ENCODE measurements around the gene SPATA17.

Gene SPATA17

DNA sequence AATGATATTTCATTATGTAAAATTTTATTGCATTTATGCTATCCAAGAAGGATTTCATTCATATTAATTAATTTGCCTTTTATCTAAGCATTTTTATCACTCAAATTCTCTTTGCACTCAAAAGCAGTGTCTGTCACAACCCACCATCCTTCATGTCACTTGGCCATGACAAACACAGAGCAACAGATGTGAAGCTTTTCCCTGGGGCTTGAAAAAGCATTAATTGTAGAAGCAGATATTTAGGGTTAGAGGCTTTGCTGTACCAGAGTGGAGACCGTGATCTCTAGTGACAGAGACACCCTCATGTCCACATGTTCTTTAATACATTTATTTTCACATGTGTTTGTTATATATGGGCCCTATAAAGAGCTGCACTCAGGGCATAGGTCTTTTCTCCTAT, 230.5 kb downstream of the SPATA17 start:
- DNase-seq = no peak

DNA sequence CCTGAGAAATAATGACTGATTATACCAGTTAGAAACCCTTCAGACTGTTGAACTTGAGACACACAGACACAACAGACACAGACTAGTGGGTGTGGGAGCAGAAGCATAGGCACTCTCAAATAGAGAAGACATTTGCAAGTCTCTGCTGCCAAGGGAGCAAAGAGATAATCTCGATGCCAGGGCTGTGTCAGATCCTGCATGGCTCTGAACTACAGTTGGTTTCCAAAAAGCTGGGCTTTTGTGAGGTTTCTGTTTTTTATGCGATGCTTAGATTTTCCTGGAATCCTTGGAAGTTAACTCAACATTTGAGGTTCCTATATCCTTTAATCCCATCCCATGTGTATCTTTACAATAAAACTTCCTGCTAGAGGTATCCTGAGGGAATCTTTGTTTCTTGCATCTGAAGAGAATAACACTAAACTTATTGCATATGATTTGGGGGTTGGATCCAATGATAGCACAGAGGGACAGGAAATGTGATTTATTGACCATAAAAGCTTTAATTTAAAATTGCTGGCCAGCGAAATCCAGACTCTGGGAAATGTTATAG, 236.4 kb downstream of the SPATA17 start:
- DNase-seq = no peak

DNA sequence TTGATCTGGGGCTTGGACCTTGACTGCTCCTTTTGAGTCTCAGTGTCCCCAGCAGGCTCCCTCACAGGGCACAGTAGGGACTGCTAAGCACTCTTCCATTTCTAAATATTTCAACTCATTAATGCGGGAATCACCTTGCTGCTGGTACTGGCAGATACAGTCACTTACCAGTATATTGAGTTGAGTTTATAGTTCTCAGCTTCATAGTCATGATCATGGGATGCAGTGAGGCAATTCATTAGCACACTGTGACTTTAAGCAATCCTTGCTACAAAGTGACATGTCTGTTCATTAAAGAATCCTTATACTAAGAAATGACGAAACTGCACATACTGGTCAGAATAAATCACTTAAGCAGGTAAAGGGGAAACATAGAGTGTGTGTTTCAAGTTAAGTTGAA, 240.8 kb downstream of the SPATA17 start:
- DNase-seq = no peak

DNA sequence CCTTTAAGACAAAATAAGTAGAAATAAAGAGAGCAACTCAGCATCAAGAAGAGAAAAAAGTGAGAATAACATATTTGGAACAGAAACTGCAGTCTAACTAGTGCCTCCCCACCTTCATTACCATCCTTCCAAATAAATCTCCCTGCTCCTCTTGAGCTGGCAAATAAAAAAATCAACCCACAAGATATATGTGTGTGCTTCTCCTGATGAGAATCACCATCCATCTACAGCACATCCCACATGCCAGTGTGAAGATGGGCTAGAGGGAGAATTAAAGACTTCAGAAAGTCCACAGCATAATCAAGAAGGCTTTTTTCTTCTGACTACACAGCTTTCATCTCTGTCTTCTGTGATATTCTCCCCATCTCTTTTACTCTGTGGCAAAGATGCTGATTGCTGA, 244.1 kb downstream of the SPATA17 start:
- DNase-seq = no peak

DNA sequence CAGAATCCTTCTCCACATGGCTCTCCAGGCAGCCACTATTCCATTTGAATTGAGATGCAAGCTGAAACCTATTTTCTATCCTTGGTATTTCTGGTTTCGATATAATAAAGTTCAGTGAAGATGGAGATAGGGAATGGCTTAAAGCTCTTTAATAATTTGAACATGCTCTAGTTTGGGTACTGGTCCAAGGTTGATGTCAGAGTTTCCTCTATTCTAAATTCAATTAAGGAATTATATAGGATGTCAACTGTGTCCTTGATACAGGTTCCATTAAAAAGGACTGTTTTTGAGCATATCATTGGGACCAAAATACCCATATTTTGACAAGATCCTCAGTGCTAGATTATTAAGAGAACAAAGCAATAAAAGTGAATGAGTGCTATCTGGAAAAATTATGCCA, 245.3 kb downstream of the SPATA17 start:
- DNase-seq = no peak

- no peak for DNase-seq
These were observed 245.8 kb downstream of the SPATA17 start for GRCh38 chr1:217876896-217877295.

- no peak for DNase-seq
These were observed 250.0 kb downstream of the SPATA17 start for GRCh38 chr1:217881131-217881543.

- DNase-seq = no peak
These were observed 250.6 kb downstream of the SPATA17 start for GRCh38 chr1:217881607-217882332.

GRCh38 chr1:217885181-217885580, 254.0 kb downstream of the SPATA17 start:
- DNase-seq = no peak

GRCh38 chr1:217888328-217888727, 257.2 kb downstream of the SPATA17 start:
- DNase-seq = no peak

- DNase-seq = no peak
These were observed 258.3 kb downstream of the SPATA17 start for GRCh38 chr1:217889401-217889800.

DNA sequence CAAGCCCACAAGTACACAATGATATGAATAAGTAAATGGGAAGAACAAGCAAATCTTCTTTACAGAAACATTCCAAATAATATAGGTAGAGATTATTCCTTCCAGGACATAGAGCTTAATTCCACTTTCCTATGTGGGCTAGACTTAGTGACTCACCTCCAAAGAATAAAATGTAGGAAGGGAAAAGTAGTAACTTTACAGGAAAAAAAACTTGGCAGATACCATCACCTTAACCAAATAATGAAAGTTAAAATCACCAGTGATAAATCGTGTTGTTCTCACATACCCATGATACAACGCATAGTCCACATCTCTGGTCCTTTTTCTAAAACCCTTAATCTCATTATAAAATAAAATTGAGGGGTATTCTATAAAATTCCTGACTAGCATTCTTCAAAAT, 260.8 kb downstream of the SPATA17 start:
- no peak for DNase-seq

GRCh38 chr1:217892750-217893149, 261.6 kb downstream of the SPATA17 start:
- DNase-seq = no peak

- DNase-seq = peak; percentile 8
These were observed 264.7 kb downstream of the SPATA17 start for GRCh38 chr1:217895841-217896240.

GRCh38 chr1:217896490-217896889, 265.3 kb downstream of the SPATA17 start:
- DNase-seq = no peak

DNA sequence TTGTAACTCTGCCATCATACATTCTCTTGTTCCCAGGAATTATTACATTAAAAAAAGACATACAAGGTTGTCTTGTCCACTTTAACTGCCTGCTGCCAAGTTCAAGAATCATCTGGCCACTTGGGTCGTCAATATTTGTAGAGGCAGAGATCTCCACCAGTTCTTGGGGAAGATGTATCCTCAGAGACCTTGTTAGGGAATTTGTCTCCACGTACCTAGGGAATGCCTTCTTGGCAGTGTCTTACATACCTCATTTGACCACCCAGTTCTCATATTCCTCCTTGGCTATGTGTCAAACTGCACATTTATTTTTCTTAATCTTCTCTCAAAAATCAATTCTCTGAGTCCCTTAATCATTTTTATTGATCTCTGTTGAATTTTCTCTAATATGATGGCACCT, 266.0 kb downstream of the SPATA17 start:
- no peak for DNase-seq

DNA sequence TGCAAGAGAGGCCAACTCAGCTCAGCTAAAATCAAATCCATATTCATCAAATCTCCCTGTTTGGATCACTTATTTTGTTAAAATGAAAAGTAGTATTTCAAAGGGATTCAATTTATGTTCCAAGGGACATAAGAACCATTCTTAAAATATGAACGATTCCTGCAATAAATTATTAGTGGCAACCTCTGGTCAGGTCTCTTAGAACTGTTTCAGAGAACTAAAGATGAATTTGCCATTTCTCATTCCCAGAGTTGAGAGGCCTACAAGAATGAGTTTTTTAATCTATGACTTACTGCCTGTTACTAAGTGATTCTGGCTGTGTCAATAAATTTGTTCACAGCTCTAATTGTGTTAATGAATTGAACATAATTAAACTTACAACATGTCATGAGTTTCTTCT, 268.5 kb downstream of the SPATA17 start:
- no peak for DNase-seq

DNA sequence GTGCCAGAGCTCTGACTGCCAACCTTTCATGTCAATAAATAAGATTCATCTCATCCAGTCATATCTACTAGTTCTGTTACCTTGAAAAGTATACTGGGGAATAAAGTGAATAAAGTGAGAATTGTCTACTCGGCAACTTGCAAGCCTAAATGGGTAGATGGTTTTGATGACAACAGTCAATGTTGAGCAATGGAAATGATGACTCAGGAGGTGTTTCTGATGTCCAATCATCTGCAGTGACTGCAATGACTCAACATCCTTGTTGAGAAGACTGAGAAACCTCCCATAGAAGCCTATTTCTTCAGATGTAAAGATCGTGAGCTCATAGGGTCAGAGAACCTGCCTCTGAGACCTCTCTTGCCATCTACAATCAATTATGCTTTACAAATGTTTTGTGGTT, 276.4 kb downstream of the SPATA17 start:
- no peak for DNase-seq

DNA sequence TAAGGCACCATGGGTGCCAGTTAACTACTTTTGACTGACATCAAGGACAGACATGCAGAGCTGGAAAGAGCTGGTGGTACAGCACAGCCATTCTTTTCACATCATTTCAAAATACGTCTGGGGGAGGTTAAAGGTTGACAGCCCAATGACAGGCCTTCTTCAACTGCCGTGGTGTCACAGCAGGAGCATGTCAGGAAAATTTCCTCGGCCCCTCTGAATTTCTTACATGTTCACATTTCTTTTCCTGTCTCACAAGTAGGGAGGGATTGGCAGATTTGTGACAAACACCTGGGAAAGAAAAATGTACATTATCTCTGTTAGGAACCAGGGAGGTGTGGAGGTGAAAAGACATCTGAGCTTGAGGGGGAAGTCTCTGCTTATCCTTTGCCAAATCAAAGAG, 279.1 kb downstream of the SPATA17 start:
- DNase-seq = no peak

DNA sequence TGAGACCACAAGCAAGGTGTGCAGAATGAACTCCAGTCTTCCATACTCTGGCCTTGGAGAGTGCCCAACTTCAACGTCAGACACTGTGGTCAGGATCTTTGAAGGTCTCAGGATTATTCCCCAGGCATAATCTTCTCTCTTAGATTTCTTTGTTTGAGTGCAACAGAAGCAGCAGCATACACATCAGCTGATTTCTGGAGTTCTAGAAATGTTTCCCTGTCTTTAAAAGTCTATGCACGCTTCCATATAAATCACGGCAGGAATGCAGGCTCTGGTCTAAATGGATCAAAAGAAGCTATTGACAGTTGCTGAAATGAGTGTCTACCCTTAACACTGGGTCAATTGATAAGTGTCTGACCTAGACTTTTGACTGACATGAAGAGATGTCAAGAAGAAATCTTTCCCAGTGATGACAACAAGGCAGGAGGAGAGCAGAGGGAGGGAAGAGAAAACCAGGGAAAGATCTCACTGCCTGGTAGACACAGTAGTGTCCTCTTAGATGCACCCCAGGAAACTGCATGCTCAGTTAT, 279.7 kb downstream of the SPATA17 start:
- no peak for DNase-seq

GRCh38 chr1:217911908-217912307, 280.8 kb downstream of the SPATA17 start:
- DNase-seq = no peak

GRCh38 chr1:217917281-217917887, 286.2 kb downstream of the SPATA17 start:
- no peak for DNase-seq

- DNase-seq = no peak
These were observed 288.7 kb downstream of the SPATA17 start for GRCh38 chr1:217919683-217920388.

All from NCI-H345 (cell line).